Testis (tissue), 3 donors: ENCODE data around the gene SMURF1. TPM values are rescaled to one million over a fixed set of nuclear protein-coding genes. Genes with fewer than 3 reads are reported as not detected.

Experiments
- DNase-seq: peaks from one replicate; pipeline ENCODE4 v3.0.0-alpha.2; 2019
- H3K27ac ChIP-seq, 2 donors: fragments of 200-600 bp; sonication (generic); one replicate each; pipeline ENCODE4 v1.5.1; 2019
- H3K27me3 ChIP-seq: fragments of 200-600 bp; sonication (generic); one replicate; pipeline ENCODE4 v1.5.1; 2019
- H3K36me3 ChIP-seq: fragments of 200-600 bp; sonication (generic); one replicate; pipeline ENCODE4 v1.5.1; 2017; ENCODE audit warnings: low read depth; ENCODE audit errors: missing control alignments
- H3K4me1 ChIP-seq: fragments of 200-600 bp; sonication (generic); one replicate; pipeline ENCODE4 v1.5.1; 2019
- H3K4me3 ChIP-seq, 2 donors: fragments of 200-600 bp; sonication (generic); one replicate each; pipeline ENCODE4 v1.5.1; 2017 to 2019
- H3K9me3 ChIP-seq: fragments of 200-600 bp; sonication (generic); one replicate; pipeline ENCODE4 v1.5.1; 2017
- CTCF ChIP-seq, 3 experiments: fragments of 450-650 bp in 2 of 3; fragments of 200-600 bp in 1 of 3; sonication (generic) in 1 of 3; IDR thresholded peaks; one replicate each; pipeline ENCODE4 v1.5.1; 2016 to 2019; ENCODE audit warnings: antibody characterized with exemption in 3 of 3, mild to moderate bottlenecking in 2 of 3, moderate library complexity in 1 of 3
- POLR2A ChIP-seq: fragments of 450-650 bp; IDR thresholded peaks from one replicate; pipeline ENCODE4 v1.6.1; 2017; ENCODE audit warnings: antibody characterized with exemption, mild to moderate bottlenecking, moderate library complexity
- WGBS, 2 donors: methylation state at CpG; one replicate each; pipeline ENCODE4 v1.1.5; 2018; 5-methylcytosine and 5-hydroxymethylcytosine counted together
- intact Hi-C: fragments of 100-400 bp; cut with DNase I; formaldehyde crosslinking; loops from one replicate; pipeline ENCODE4 v1.15.1; 2023; ENCODE audit warnings: low total_unique reads
- polyA plus RNA-seq: library from polyadenylated mRNA; stranded (reverse); fragments of 350-450 nt; fragmentation: Illumina TruSeq; extraction: RNeasy Lipid Tissue Mini Kit (QIAGEN cat#74804); gene quantifications from one replicate; pipeline ENCODE4 v1.2.3, GENCODE V29; 2014; ENCODE audit warnings: low read depth, low replicate concordance; ENCODE audit not compliant: insufficient read depth
- total RNA-seq, 2 donors: library from RNA; depleted of rRNA; stranded (reverse); fragments of >200 nt; gene quantifications; one replicate each; pipeline ENCODE4 v1.2.3, GENCODE V29; 2016

Gene SMURF1
- total and polyA plus RNA-seq, 3 donors from 2014 or later = 34.5 to 79.5 (median 46.9) TPM

GRCh38 chr7:99112097-99112496 is 31.8 kb downstream of the SMURF1 start:
- intact Hi-C loops = no loop called here
- Histone ChIP-seq H3K27ac (no peak overlapping the region), H3K9me3 (no peaks in the 10 kb centered on the region), H3K4me3 (no peak overlapping the region), H3K27me3 (no peaks in the 10 kb centered on the region), H3K4me1 (peaks cover 13% of the 10 kb centered on the region), H3K36me3 (no peaks in the 10 kb centered on the region)
- no peak for DNase-seq
- 88 to 90% methylated on average over 2 of the region's 2 CpGs for WGBS, 2 donors
- TF ChIP-seq POLR2A (no peak), CTCF (IDR thresholded peaks at IDR 0.05) (no peak)

GRCh38 chr7:99111591-99111990 is 32.3 kb downstream of the SMURF1 start:
- intact Hi-C loops = no loop called here
- no peak overlapping the region for H3K27ac ChIP-seq
- TF ChIP-seq CTCF (IDR thresholded peaks at IDR 0.05) = no peak
- TF ChIP-seq POLR2A = no peak

GRCh38 chr7:99109108-99110051 is 34.5 kb downstream of the SMURF1 start:
- no peak for DNase-seq
- Histone ChIP-seq H3K4me3 (no peak overlapping the region), H3K4me1 (peaks cover 18% of the 10 kb centered on the region), H3K36me3 (no peaks in the 10 kb centered on the region), H3K27ac (peak overlapping the region; percentile 9 to 51), H3K9me3 (no peaks in the 10 kb centered on the region), H3K27me3 (no peaks in the 10 kb centered on the region)
- TF ChIP-seq CTCF (IDR thresholded peaks at IDR 0.05) (no peak), POLR2A (no peak)
- 49 to 53% methylated on average over 8 to 10 of the region's 10 CpGs for WGBS, 2 donors
- intact Hi-C loops = no loop called here

More at GRCh38 chr7:99111591-99111990, 32.3 kb downstream of the SMURF1 start:
- H3K4me3 ChIP-seq = no peak overlapping the region
- H3K36me3 ChIP-seq = no peaks in the 10 kb centered on the region
- H3K9me3 ChIP-seq = no peaks in the 10 kb centered on the region
- H3K4me1 ChIP-seq = peaks cover 17% of the 10 kb centered on the region
- no peaks in the 10 kb centered on the region for H3K27me3 ChIP-seq
- DNase-seq = no peak

- intact Hi-C loops = no loop called here
- H3K27me3 ChIP-seq = no peaks in the 10 kb centered on the region
- H3K27ac ChIP-seq = peak overlapping the region; percentile 9 to 51
- H3K36me3 ChIP-seq = no peaks in the 10 kb centered on the region
- H3K4me3 ChIP-seq = no peak overlapping the region
- TF ChIP-seq CTCF (IDR thresholded peaks at IDR 0.05) (no peak), POLR2A (no peak)
- DNase-seq = no peak
- H3K4me1 ChIP-seq = peaks cover 18% of the 10 kb centered on the region
- WGBS, 2 donors = 53 to 64% methylated on average over 4 of the region's 4 CpGs
- H3K9me3 ChIP-seq = no peaks in the 10 kb centered on the region
Measured at GRCh38 chr7:99108613-99109012, 35.3 kb downstream of the SMURF1 start.
